Activated effector memory CD4-positive, alpha-beta T cell treated with anti-CD3 and anti-CD28 coated beads, Interleukin-2, amount 50 U/mL, for 16 hours (primary cell): ENCODE measurements around the gene LOXHD1.

ENCODE experiments used
- DNase-seq: peaks from one replicate; pipeline ENCODE4 v3.0.0-alpha.2; 2020

Gene LOXHD1

GRCh38 chr18:46627136-46627535, 29.9 kb downstream of the LOXHD1 start:
- no peak for DNase-seq

- no peak for DNase-seq
Observed at GRCh38 chr18:46625069-46625468, 32.0 kb downstream of the LOXHD1 start.

GRCh38 chr18:46624127-46624526, 32.9 kb downstream of the LOXHD1 start:
- no peak for DNase-seq

DNA sequence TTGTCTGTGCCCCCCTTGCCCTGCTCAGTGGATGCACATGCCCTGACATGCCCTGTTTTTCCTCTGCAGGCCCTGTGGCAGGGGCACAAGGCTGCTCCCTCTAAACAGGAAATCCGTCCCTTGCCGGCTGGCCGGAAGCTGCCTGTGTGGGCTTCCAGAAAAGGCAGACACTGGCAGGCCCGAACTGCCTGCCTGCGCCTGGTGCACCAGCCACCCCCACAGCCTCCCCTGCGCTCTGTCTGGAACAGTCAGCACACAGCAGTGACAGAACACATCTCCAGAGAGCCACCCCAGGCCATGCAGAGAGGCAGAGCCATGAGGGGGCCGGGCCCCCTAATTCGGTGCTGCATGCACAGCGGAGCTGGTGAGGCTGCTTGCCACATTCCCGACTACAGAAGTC, 33.5 kb downstream of the LOXHD1 start:
- no peak for DNase-seq

DNA sequence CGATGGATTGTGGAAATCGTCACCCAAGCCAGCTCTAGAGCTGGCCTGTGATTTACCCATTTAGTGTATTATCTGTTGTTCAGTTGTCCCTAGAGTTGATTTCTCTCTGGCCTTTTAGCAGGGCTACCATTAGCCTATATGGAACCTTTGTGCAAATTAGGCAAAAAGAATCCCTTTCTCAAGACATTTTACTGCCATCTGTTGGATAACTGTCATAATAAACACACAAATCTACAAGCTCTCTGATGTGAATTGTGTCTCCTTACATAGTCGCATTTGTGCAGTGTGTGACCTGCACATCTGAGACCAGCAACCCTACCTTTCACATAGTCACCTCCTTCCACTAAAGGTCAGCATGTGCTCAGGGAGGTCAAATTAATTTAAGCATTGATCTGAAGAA, 34.0 kb downstream of the LOXHD1 start:
- DNase-seq = no peak

DNA sequence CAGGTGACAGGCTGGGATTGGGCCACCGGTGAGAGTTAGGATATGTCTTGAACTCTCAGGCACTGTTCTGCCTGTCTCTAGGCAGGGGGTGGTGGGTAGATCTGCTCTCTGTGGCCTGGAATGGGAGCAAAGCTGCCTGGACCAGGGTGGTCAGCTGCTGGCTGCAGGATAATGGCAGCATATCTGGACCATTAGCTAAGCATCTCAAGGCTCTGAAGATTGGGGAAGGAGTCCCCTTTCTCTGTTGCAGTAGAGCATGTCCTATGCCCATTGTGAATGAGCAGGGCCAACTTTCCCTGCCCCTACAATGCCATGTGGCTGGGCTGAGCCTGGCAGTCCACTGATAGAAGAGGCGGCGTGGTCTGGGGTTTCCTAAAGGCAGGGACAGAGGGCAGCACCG, 34.6 kb downstream of the LOXHD1 start:
- no peak for DNase-seq

DNA sequence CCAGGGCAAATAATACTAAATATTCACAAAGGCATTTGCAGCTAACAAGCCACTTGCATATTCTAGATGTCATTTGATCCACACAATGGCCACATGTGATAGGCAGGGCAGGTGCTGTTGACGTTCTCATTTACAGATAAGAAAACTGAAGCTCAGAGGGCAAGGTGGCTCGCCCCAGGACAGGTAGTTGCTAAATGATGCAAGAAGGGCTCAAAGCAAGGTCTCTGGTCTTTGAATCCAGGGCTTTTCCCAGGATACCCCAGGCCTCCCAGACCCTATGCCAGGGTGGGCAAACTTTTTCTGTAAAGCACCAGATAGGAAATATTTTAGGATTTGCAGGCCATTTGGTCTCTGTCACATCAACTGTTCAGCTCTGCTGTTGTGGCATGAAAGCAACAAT, 35.1 kb downstream of the LOXHD1 start:
- DNase-seq = no peak

DNA sequence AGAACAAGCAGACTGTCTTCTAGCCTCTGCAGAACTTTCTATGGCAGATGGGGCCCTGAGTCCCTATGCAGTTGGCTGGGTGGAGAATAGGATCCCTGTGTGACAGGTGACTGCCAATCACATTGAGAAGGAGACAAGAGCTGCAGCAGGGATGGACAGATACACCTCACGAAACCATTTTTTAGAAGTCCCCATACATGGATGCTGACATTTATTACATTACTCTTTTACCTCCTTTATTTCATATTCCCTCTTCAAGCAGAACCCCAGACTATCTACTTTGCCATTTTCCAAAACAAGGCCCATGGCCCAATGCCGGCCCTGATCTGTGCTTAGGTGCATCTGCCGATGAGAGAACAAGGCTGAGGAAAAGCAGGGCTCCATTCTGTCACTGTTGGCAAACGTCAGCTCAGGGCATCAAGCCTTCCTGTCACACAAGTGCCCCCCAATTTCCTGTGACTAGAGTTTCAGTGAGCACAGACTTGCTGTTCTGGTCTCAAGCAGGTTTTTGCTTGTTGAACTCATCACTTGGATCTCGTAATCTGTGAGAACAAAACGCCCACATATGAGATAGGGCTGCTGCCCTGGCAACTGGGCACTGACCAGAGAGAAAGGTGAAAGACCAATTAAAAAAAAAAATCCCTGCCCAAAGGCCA, 35.8 kb downstream of the LOXHD1 start:
- DNase-seq = no peak

GRCh38 chr18:46619559-46619958, 37.5 kb downstream of the LOXHD1 start:
- no peak for DNase-seq

DNA sequence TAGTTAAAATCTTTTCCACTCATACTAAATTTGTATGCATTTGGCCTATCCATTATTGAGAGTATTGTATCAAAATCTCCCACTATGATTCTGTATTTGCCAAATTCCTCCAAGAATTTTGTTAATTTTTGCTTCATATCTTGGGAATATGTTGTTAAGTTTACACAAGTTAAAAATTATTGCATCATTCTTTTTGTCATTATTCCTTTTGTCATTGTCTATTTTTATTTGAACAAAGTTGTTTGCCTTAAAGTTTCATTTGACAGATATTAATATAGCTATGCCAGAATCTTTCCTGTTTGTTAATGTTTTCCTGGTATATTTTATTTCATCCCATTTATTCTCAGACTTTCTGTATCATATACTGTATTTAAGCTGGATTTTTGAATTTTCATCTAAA, 41.3 kb downstream of the LOXHD1 start:
- no peak for DNase-seq

DNA sequence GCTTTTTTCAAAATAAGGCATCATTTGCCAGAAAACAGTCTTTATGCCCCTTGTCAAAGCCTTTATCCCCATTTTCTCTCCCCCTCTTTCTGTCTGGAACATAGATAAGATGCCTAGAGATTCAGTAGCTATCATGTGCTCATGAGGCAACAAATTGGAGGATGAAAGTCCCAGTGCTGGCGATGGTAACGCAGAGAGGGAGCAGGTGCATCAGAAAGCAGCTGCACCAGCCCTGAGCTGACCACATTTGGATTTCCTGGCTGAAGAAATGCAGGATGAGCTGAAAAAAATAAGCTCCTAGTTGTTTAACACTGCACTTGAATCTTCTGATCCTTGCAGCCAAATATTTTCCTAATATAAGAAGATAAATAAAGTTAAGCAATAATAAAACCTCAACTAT, 48.0 kb downstream of the LOXHD1 start:
- DNase-seq = no peak

DNA sequence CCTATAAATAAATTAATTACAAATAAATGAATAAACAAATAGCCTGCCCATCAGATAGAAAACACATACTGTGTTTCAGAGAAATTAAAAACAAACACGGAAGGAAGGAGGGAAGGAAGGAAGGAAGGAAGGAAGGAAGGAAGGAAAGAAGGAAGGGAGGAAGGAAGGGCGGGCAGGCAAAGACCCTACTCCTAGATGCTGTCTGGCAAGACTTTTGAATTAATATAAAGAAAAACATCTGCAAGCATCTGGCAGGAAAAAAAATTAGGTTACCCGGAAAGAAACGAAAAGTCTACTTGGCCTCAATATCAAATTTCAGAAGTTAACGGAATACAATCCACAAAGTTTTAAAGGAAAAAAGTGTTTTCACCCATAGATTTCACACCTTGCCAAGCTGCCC, 49.1 kb downstream of the LOXHD1 start:
- DNase-seq = no peak

DNA sequence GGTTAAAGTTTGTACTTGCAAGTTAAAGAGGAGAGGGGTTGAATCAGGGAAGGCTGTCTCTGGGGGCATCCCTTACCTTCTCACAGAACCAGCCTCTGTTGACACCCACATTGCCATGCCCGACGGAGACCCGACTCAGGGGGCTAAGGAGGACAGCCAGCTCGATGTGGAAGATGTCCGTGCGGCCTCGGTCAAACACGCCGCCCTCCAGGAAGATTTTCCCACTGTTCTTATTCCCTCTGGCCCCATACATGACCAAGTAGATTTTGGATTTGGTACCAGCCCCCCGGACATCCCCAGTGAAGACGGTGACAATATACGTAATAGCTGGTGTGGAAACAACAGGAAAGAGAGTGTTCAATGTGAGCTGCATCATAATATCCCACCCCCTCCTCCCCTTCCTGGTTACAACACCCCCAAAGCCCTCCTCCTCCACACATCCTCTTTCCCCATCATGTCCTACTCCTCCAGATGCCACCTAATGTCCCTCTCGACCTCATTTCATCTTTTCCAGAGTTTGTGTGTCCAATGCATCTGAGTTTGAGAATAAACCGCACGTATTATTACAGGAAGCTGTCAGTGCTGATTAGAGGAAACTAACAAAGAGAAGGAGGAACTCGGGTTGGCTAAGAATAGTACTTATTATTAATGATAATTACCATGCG, 55.7 kb downstream of the LOXHD1 start:
- no peak for DNase-seq

GRCh38 chr18:46596119-46596518, 60.9 kb downstream of the LOXHD1 start:
- DNase-seq = no peak

DNA sequence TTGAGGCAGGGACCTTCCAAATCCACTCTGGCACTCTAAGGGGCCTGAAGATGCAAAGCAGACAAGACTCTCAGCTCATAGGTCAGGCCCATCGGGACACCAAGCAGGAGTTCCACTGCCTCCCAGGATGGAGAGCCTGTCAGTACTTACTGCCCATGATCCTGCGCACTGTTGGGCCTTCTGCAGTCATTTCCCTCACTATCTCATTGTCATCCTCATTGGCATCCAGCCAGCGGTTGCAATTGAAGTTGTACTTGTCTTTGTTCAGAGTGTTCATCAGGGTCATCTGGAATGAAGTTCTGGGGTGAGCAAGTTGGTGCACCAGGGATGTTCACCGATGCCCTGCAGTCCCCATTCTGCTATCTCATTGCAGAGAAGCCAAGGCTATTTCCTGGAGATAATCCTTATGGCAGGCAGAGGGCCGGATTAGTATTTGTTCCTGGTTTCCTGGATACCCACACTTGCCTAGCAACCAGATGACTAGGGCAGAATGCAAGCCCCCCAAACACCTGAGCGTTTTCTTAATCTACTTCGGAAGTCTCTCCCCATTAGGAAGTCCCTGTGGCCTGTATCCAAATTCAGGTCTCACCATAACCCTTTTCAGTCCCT, 65.1 kb downstream of the LOXHD1 start:
- DNase-seq = no peak

GRCh38 chr18:46590103-46590502, 66.9 kb downstream of the LOXHD1 start:
- DNase-seq = no peak

DNA sequence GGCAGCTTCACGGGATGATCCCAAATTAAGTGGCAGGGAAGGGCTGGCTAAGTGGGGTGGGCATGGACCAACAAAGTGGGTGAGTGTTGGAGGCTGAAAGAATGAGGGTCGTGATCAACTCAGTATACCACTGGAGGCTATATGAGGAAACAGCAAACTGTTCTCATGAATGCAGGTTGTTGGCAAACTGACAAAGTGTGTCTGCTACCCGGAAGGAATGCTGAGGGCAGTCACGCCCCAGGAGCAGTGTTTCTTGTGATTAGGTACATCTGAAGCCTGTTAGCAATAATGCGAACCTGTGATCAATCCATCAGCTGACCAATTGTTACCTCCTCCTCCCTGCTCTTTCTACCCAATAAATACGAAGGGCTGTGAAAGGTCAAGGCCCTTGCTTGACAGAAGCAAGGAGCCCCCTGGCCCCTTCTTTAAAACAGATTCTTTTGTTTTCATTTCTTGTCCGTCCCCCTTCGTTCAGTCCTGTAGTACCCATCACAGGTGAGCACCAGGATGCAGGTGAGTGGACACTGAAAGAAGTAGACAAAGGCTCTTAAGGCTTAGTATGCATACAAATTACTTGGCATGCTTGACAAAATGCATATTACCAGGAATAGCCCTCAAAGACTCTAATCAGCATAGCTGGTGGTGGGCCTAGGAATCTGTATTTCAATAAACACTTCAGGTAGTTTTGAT, 67.9 kb downstream of the LOXHD1 start:
- DNase-seq = no peak

GRCh38 chr18:46587600-46587999, 69.4 kb downstream of the LOXHD1 start:
- no peak for DNase-seq

GRCh38 chr18:46583711-46584110, 73.3 kb downstream of the LOXHD1 start:
- DNase-seq = no peak

GRCh38 chr18:46581648-46582047, 75.4 kb downstream of the LOXHD1 start:
- DNase-seq = no peak

DNA sequence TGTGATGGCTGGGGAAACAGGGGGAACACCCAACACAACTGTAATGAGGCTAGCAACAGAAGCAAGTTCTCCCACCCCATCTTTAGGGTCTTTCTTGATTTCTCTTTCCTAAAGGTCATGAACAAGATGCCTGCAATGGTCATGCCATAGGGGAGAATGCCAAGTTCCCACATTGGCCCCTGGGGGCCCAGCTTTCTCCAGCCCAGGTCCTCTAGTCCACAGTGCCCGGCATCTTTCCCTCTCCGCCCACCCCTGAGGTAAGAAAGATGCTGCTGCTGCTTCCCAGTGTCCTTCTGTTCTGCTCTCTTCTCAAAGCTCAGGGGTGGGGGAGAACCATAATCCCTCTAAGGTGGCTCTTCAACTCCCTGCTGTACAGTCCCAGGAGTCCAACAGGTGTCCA, 78.0 kb downstream of the LOXHD1 start:
- DNase-seq = no peak

- no peak for DNase-seq
Observed at GRCh38 chr18:46577546-46577945, 79.5 kb downstream of the LOXHD1 start.

GRCh38 chr18:46575851-46576250, 81.2 kb downstream of the LOXHD1 start:
- DNase-seq = no peak

- no peak for DNase-seq
Observed at GRCh38 chr18:46574743-46575115, 82.3 kb downstream of the LOXHD1 start.
